Kidney epithelial cell (primary cell): ENCODE results near the gene DLG5. TPM values are rescaled to one million over a fixed set of nuclear protein-coding genes. Genes with fewer than 3 reads are reported as not detected.

Experiments
- DNase-seq: peaks from one replicate; pipeline ENCODE4 v3.0.0-alpha.2; 2010; ENCODE audit warnings: low read depth
- H3K27me3 ChIP-seq: 2 replicates; pipeline ENCODE4 v1.6.0; 2011; ENCODE audit warnings: low read length; ENCODE audit not compliant: control insufficient read depth, insufficient read depth
- H3K36me3 ChIP-seq: 2 replicates; pipeline ENCODE4 v1.5.1; 2011; ENCODE audit warnings: low read length; ENCODE audit not compliant: control insufficient read depth, insufficient read depth
- H3K4me3 ChIP-seq: 2 replicates; pipeline ENCODE4 v1.5.1; 2011; ENCODE audit warnings: low read depth, mild to moderate bottlenecking, control low read depth, low read length
- CTCF ChIP-seq: IDR thresholded peaks from 2 replicates; pipeline ENCODE4 v1.5.1; 2011; ENCODE audit warnings: mild to moderate bottlenecking, moderate library complexity, low read length, control low read depth, inconsistent platforms; ENCODE audit not compliant: insufficient read depth, poor library complexity, severe bottlenecking
- total RNA-seq: library from RNA; depleted of rRNA; stranded (reverse); fragments of >200 nt; gene quantifications from 2 replicates; pipeline ENCODE4 v1.2.3, GENCODE V29; 2015

DLG5 gene
- total RNA-seq, 1 donor from 2014 or later = 35.9 TPM

DNA sequence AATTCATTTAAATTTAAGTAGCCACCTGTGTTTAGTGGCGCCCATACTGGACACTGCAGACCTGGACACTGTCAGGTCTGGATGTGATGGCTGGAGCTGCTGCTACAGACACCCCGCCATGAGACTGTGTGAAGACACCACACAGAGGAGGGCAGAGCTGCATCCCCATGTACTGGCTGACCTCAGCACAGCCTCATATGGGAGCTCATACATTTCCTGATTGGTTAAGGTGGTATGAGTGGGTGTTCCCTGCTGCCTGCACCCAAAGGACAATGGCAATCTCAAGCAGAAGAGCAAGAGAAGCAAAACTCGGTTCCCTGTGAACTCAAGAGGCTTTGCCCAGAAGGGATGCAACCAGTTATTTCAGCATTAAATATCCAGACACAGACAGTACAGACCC lies 60.0 kb downstream of the DLG5 start:
- DNase-seq = no peak
- TF ChIP-seq CTCF = no peak
- H3K36me3 ChIP-seq = peaks cover 1% of the 10 kb centered on the region
- no peak overlapping the region for H3K4me3 ChIP-seq
- no peaks in the 10 kb centered on the region for H3K27me3 ChIP-seq

DNA sequence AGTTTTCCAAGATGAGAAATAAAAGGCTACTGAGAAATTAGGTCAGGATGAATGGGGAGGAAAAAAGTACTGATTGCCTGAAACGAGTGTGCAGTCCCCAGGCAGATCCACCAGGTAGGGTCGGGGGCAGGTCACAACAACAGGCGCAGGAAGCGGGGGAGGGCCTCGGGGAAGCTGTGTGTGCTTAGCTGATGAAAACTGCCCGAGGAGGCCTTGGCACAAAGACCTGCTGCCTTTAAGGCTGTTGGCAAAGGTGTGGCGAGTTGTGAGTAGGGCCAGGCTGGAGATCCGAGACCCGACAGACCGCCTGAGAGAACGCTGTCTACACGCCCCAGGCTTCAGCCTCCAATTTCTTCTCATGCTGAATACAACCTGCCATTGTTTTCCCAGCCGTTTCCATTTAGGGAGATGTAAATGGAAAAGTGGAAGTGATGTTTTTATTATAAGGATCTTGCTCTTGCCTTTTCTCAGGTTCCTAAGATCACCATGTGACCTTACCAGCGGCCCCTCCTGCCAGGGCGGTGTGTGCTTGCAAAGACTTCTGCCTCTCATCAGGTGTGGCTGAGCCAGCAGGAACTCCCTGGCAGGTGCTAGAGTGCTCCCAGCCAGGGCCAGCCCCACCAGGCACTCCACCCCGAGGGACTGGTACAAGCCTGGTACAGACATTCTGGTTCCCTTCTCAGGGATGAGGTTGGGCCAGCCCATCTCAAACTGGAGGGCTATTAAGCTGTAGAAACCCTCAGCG lies 60.8 kb downstream of the DLG5 start:
- no peak for TF ChIP-seq CTCF
- H3K27me3 ChIP-seq = no peaks in the 10 kb centered on the region
- H3K36me3 ChIP-seq = peaks cover 1% of the 10 kb centered on the region
- DNase-seq = no peak
- H3K4me3 ChIP-seq = no peak overlapping the region

DNA sequence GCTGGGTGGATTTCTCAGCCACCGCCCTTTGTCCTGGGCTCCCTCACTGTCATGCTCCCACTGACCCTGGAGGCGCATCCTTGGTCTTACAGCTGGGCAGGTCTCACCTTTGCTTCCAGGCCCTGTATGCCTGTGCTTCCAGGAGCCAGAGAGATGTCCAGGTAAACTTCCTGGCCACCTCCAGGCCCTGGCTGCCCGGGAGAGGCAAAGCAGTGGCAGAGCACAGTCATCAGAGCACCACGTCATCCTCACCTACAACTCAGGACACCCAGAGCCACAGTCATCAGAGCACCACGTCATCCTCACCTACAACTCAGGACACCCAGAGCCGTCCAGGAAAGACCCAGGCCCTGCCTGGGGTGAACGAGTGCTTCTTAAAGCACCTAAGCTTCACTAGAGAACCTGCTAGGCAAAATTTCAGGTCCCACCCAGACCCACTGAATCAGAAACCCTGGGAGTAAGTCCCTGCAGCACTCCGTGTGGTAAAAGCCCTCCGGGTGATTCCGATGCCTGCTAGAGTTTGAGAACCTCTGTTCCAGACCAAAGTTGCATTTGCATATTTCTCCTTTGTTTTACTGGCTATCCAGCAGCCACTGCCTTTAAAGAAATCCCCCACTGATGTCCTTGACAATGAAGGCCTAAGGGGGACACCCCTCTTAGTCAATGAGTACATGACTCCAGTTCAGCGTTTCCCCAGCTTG lies 62.3 kb downstream of the DLG5 start:
- TF ChIP-seq CTCF = no peak
- H3K27me3 ChIP-seq = no peaks in the 10 kb centered on the region
- H3K36me3 ChIP-seq = peaks cover 1% of the 10 kb centered on the region
- DNase-seq = no peak
- no peak overlapping the region for H3K4me3 ChIP-seq

DNA sequence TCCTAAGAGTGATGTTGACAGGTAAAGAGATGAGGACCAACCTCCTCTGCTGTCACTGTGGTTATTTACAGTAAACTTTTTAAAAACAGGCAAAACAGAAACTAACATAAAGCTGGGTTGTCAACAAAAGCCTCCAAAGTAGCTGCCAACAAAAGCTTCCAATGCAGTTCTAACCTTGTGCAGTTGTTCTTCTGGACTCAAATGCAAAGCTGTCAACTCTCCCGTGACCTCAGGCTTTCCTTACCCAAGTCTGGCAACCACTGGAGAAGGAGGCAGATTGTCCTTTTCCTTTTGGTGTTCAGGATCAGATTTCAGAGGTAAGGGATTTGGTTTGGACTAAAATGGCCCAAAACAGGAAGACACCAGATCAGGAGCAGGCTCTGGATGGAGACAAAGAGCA lies 63.1 kb downstream of the DLG5 start:
- H3K27me3 ChIP-seq = no peaks in the 10 kb centered on the region
- H3K4me3 ChIP-seq = no peak overlapping the region
- peaks cover 1% of the 10 kb centered on the region for H3K36me3 ChIP-seq
- DNase-seq = no peak
- no peak for TF ChIP-seq CTCF

DNA sequence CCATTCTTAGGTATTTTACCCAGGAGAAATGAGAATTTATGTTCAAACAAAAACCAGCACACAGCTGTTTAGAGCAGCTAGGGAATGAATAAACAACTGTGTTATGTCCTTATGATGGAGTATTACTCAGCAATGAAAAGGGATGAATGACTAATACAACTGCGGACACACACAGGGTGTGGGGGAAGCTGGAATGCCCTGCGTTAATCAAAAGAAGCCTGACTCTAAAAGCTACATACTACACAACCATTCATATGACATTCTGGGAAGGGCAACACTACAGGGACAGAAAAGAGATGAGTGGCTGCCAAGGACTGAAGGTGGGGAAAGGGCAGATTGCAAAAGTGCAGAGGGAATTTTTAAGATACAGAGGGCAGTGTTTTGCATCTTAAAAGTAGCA lies 64.0 kb downstream of the DLG5 start:
- no peak for TF ChIP-seq CTCF
- Histone ChIP-seq H3K27me3 (no peaks in the 10 kb centered on the region), H3K4me3 (no peak overlapping the region), H3K36me3 (no peaks in the 10 kb centered on the region)
- no peak for DNase-seq
